HG02938 (cell line): Measurements from ENCODE around the gene SCUBE1.

ENCODE experiments used
- ATAC-seq: cut with Tn5 transposase; IDR thresholded peaks from one replicate; pipeline ENCODE4 v1.9.1; 2021; ENCODE audit warnings: mild to moderate bottlenecking, moderate library complexity; ENCODE audit not compliant: unreplicated experiment

The SCUBE1 gene

DNA sequence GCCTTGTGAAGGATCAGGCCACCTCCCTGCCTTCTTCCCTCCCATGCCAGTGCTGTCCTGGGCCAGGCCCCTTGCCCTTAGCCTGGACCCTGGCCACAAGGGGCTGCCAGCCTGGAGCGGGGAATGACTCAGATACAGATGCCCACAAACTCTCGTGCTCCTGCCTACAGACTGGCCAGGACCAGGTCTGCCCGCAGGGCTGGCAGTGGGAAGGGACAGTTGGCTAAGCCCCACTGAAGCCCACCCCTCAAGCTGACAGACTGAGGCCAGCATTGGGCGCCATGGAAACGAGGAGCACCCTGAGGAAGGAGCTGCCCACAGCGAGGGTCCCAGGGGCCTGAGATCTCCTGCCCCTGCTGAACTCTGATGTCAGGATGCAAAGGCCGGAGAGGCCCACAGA, 14.1 kb downstream of the SCUBE1 start:
- ATAC-seq, result no peak

DNA sequence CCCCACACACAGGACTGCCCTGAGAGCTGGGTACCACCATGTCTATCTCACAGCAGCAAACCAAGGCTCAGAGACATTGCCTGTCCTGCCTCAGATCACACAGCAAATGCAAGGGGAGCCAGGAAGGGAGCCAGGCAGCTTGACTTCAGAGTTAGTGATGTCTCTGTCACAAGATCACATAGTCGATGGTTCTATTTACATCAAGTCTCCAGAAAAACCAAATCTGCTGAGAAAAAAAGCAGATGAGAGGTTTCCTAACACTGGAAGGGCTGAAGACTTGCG, 16.1 kb downstream of the SCUBE1 start:
- ATAC-seq, result no peak

DNA sequence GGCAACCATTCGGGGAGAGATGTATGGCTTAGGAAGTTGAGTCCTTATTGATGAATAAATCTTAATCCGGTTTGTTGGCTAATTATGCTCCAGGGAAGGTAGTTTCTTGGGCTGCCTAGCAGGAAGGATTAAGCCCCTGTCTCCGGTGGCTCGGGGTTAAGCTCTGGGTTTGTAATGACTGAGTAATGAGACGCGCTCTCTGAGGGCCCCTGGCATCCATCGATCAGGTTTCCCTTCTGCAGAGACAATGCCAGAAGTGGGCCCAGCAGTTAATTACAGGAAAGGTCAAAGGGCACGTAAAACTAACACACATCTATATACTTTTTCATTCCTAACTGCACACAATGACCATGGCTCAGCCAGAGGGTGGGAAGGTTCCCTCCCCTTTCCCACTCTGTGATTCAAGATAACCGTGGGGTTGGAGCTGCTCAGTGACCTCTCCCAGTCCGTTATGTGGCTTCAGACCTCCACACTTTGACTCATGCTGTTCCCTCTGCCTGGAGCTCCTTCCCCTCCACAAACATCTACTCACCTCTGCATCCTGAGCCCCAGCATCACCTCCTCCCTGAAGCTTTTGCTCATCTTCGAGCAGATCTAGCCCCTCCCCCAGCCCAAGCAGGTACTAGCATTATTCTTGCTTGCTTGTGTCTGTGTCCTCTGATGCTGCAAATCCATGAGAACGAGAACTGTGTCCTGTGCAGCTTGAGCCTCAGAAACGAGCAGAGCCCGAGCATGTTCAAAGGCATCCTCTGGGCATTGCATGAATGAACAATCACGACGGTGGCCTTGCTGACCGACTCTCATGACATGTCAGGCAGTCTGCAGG, 16.6 kb downstream of the SCUBE1 start:
- ATAC-seq, result no peak

DNA sequence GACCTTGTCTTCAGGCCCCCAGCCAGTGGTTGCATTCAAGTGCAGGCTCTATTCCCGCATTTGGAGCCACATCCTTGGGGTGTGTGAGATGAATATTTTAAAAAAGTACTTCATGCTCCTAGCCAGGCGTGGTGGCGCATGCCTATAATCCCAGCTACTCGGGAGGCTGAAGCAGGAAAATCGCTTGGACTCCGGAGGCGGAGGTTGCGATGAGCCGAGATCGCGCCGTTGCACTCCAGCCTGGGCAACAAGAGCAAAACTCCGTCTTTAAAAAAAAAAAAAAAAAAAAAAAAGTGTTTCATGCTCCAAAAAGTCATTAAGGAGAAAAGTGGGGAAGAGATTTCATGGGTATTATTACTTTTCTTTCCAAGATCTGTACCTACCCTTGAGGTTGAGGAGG, 18.0 kb downstream of the SCUBE1 start:
- no peak for ATAC-seq

DNA sequence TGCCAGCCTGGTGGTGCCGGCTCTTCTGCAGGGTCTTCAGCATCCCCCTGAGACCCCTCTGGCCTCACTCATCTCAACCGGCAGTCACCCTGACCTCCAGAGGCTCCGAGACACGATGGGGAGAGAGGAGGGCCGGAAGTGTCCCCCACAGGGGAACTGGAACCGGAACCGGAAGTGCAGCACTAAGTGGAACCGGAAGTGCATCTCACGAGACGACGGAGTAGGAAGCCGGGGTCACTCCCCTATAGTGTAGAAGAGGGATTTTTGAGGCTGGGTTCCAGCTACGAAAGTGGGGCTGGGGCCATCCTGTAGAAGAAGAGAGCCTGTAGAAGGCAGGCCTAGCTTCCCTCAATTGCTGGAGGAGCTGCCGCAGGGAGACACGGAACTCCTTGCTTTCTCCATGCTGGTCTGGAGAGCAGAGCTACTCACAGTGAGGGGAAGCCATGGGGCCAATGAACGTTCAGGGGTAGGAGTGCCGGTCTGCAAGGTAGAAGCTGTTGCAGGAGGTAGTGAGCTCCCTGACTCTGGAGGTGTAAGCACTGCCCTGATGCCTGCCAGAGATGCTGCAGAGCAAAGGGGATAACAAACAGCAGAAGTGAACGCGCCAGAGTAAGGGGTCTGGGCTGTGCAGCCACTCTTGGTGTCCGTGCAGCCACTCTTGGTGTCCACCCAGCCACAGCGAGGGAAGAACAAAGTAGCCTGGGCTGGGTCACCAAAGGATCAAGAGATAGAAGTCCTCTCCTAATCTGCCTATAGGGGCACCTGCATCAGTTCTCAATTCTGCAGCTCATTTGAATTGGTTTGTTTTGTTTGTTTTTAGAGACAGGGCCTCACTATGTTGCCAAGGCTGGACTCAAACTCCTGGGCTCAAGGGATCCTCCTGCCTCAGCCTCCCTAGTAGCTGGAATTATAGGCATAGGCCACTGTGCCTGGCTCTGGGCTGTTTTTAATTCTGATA, 21.9 kb downstream of the SCUBE1 start:
- ATAC-seq, result no peak

DNA sequence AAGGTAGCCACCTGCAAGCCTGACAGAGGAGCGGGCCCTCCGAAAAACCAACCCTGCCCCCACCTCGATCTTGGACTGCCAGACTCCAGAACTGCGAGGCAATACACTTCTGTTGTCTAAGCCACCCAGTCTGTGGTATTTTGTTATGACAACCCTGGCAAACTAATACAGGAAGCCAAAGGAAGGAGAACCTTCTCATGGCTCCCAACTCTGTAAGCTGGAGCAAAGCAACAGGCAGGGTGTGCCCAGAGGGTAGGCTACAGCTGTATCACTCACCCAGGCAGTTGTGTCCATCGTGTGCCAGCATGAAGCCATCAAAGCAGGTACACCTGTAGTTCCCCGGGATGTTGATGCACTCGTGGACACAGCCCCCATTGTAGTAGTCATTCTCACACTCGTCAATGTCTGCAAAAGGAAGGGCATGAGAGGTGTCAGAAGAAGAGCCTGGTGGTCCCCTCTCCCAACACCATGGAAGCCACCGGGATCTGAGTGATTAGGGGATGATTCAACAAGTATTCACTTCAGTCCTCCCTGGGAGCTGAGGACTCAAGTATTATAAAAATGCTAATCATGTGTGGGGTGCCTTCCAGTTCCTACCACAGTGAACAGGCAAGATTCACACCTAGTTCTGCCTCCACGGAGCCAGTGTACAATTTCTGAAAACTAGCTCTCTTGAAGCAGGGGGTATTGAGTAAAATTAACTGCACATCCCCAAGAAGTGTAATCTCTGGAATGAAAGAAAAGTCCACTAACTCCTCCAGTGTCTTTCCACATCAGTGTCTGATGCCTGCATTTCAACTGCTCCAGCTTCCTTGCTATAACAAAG, 23.3 kb downstream of the SCUBE1 start:
- ATAC-seq, result no peak

DNA sequence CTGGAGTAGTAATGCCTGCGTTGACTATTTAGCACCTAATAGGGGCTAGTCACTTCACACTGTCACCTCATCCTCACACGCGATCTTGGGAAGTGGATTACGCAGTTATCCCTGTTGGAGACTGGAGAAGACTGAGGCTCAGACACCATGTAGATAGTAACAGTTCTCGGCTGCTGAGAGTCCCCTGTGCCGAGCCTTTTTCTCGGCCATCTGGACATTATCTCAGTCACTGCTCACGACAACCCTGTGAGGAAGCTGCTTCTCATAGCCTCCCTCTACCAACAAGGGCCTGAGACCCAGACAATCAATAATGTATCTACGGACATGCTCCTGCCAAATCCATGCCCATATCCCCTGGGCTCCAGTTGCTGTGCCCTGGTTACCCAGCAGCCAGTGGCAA, 25.9 kb downstream of the SCUBE1 start:
- no peak for ATAC-seq

DNA sequence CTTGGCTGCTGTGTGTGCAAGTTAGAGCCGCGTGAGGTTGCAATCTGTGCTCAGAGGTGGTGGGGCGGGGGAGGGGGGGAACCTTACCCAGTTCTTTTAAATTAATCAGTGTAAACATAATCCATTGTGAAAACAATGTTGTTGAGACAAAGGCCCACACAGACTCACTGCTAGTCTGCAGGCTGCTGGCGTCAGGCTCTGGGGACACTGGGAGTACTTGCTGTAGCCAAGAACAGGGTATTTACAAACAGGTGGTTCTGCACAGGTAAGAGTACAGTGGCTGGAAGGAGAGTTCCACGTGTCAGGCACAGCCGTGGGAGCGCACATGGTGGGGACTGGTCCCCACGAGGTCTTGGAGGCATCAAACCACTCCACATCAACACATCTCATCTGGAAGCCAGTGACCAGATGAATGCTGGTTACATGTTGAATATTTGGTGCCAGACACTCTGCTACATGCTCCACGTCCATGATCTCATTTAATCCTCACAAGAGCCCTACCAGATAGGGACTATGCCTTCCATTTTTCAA, 27.4 kb downstream of the SCUBE1 start:
- no peak for ATAC-seq

DNA sequence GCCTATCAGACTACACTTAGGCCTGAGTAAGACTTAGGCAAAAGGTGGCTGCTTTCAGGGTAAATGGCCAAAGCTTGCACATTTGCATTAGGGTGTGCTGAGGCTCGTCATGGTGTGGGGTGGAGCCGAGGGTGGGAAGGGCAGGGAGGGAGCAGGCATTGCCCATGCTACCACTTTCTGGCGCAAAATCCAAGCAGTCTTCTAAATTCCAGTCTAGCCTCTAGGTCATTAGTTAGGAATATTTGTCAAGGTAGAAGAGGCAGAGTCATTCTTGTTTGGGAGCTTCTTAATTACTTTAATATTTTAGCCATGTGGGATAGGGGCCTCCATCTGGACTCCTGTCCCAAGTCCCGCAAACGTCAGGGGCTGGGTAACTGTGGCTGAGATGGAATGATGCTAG, 28.6 kb downstream of the SCUBE1 start:
- ATAC-seq, result no peak

DNA sequence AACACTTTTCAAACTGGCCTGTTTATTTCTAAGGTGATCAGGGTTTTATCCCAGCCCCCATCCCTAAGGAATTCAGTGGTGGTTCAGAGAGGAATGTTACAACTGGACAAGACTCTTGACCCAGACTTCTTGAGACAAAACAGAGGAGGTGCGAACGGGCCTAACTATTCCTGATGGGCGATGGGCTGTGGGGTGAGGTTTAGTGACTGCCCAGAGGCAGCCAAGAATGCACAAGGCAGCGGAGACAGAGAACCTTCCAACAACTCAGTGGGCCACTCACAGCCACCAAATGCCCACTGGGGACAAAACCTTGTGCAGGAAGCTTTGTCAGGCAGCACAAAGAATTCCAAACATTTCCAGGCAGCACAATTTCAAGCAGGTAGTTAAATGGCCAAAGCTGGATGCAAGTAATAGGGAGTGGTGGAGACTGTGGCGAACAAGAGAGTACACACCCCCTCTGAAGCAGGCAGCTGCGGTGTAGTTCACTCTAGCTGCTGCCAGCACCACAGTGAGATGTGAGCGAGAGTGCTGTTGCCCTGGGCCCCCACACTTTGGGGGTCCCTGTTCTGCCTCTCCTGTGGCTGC, 29.2 kb downstream of the SCUBE1 start:
- no peak for ATAC-seq

DNA sequence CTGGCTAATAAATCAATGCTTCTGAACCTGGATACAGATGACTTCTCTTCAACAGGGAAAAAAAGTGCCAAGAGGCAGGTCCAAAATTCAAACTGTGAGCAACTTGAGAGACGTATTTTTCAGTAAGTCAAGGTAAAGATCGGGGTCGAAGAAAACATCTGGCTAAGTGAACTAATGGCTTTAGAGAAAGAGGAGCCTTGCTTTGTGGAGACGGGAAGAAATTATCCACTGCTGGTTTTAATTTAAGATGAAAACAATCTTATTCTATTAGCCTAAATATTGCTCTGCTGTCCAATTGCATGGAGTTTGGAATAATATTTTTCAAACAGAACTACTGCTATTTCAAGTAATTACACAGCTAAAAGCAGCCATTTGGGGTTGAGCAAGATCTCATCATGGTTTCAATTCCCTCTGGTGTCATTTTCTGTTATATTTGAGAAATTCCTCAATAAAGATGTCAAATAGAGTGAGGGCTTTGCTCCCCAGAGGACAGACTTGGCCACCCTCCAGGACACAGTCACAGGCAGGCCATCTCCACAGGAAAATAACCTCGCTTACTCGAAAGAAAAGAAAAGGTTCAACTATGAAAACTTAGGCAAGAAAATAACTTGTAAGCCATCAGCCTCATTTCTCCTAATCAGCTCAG, 29.8 kb downstream of the SCUBE1 start:
- ATAC-seq, result no peak

DNA sequence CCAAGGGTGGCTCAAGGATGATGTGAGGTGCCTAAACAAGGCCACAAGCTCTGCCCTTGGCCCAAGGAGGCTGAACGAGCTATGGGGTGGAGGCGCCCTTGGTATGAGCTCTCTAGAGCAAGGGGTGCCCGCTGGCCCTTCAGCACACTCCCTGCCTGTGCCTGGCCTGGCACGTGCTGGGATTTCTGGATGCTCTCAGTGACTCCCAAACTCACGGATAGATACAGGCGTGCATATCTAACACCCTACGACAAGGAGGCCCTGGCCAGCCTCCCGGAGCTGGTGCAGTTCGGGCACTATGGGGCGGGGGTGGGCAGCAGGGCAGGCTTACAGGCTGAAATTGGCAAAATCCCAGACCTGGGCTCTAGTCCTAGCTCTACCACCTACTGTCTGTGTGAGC, 30.6 kb downstream of the SCUBE1 start:
- no peak for ATAC-seq

DNA sequence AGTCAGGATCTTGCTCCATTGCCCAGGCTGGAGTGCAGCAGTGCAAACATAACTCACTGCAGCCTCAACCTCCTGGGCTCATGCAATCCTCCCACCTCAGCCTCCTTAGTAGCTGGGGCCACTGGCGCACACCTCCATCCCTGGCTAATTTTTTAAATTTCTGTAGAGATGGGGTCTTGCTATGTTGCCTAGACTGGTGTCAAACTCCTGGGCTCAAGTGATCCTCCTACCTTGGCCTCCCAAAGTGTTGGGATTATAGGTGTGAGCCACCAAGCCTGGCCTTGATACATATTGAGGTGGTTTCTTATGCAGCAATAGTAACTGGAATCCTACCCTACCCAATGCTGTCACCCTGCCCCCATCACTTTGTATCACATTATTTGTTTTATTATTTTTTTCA, 32.4 kb downstream of the SCUBE1 start:
- ATAC-seq, result no peak

DNA sequence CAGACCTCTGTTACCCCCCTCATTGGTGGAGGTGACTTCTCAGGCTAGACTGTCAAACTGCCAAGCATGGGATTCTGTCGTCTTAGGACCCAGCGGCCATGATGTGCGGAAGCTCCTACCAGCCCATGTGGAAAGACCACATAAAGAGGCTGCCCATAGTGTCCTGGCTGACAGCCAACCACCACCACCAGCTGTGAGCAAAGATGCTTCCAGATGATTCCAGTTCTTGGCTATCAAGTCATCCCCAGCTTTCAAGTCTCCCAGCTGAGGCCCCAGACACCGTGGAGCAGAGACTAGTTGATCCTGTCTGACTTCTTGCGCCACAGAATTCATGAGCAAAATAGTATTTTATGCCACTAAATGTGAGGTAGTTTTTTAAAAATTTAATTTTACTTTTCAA, 32.9 kb downstream of the SCUBE1 start:
- ATAC-seq, result no peak

DNA sequence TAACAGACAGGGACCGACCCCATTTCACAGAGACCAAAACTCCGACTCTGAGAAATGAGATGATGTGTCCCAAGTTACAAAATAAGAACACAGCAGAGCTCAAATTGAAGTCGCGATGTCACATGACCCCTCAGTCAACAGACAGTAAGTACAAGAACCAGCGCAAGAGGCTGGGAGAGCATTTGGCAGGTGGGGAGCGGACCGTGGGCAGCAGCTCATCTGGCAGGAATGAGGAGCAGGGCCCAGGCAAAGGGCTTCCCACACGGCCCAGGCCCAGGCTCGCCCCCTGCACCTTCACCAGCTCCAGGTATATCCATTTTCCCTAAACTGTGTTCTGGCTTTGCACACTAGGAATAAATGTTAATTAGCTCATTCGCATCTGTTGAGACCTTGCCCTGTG, 34.3 kb downstream of the SCUBE1 start:
- ATAC-seq, result no peak

DNA sequence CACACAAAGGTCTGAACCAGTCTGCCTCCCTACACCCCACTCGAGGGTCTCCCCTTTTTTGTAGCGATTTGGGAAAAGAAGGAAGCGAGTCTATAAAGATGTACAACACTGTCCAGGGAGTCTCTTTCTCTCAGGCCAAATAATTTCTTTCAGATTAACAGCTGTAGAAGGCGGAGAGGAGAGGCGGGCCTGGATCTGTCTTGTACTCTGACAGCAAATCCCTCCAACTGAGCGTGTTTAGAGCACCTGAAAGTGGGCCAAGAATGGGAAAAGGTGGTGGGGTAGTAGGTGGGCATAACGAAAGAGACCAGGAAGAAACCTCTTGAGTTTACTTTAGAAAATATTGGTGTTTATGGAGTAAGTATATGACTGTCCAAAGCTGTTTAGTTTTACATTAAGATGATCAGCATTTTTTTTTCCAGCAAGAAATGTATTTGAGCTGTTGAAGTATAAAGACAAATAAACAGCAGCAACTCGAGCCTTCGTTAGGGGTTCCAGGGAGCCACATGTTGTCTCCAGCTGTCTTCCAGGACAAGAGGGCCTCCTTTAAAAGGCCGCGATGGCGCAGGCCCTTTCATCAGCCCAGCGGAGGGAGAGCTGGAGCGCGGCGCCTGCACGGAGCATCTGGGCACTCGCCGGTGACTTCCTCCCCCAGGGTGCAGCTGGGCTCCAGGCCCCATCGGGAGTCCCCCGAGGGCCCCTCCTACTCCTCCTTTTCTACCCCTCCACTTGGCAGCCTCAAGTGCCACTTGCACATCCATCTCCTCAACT, 34.9 kb downstream of the SCUBE1 start:
- no peak for ATAC-seq

DNA sequence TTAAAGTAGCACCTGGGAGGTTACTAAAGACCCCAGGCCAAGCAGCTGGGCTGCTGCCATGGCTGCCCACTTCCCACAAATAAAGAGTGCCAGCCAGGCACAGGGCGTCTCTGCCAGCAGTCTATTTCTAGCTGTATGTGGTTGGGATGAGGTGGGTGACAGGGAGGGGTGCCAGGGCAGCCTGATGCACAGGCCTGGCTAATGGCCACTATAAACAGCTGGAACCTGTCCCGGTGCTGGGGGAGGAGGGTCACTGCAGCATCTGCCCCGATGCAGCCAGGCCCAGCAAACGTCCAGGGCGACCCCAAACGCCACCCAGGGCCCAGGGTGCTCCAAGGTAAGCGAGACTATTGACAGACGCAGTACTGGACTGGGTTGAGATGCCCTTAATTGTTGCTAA, 37.4 kb downstream of the SCUBE1 start:
- ATAC-seq, result no peak

DNA sequence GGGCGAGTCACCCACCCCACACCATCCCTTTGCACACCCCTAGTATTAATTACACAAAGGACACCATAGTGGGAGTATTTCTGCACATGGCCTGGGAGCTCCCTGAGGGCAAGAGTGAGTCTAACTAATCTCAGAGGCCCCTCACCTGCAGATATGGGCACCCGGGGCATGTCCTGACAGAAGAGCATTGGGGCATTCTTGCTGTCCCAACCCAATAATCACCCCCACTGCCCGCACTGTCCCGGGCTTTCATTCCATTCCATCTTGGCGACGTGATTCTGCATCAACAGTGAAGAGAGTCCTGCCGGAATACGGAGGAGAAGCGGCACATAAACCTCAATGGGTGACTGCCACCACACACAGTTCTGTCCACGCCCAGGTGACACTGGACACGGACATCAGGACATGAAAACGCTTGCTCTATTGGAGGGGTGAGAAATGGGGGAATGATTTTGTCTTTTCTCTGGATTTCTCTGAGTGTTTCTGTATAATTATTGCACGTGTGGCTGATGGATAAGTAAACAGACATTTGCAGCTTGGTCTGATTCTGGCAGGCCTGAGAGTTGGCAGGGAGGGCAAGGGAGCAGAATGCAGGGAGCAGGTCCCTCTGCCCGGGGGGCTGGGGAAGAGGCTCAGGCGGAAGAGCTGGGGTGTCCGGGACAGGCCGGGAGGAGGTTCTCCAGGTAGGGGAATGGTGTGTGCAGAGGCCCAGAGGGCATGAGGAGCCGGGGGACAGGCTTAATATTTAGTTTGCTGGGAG, 38.2 kb downstream of the SCUBE1 start:
- no peak for ATAC-seq

DNA sequence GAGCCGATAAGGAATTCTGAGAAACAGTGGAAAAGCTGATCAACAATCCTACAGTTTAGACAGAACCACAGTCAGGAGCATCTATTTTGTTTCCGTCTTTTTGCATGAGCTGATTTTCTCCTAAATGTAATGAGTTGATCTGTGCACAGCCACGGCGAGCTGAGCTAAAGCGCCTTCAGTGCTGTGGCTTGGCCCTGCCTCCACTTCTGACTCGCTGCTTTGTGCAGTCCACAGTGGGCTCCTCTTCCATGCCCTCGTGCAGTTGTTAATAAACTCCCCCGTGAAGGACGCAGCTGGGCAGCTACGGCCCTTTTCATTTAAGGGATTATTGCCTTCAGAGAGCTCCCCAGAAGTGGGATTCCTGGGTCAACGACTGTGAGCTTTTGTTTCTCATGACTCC, 39.4 kb downstream of the SCUBE1 start:
- no peak for ATAC-seq
